Progenitor cell of endocrine pancreas (in vitro differentiated cells): ENCODE measurements around the gene OTULIN. TPM values are rescaled to one million over a fixed set of nuclear protein-coding genes. Genes with fewer than 3 reads are reported as not detected.

Source experiments
- DNase-seq: peaks from one replicate; pipeline ENCODE4 v3.0.0; 2021; ENCODE audit warnings: low spot score; ENCODE audit not compliant: unreplicated experiment
- H3K27ac Mint-ChIP-seq: 2 replicates; pipeline ENCODE4 v1.8.0; 2021; ENCODE audit warnings: mild to moderate bottlenecking, moderate library complexity, mixed read lengths
- H3K27me3 Mint-ChIP-seq: 2 replicates; pipeline ENCODE4 v1.8.0; 2021; ENCODE audit warnings: mixed read lengths
- H3K36me3 Mint-ChIP-seq: 2 replicates; pipeline ENCODE4 v1.8.0; 2022; ENCODE audit warnings: mixed read lengths; ENCODE audit not compliant: insufficient read depth
- H3K4me1 Mint-ChIP-seq: 2 replicates; pipeline ENCODE4 v1.8.0; 2021; ENCODE audit warnings: low read depth, mixed read lengths
- H3K4me3 Mint-ChIP-seq: 2 replicates; pipeline ENCODE4 v1.8.0; 2021; ENCODE audit warnings: low read depth, mild to moderate bottlenecking, moderate library complexity, mixed read lengths
- H3K9me3 Mint-ChIP-seq: 2 replicates; pipeline ENCODE4 v1.8.0; 2021; ENCODE audit warnings: low read depth, mixed read lengths
- CTCF ChIP-seq: fragments of 200-600 bp; sonication (generic); IDR thresholded peaks from one replicate; pipeline ENCODE4 v1.5.0; 2021; ENCODE audit warnings: antibody characterized with exemption, mild to moderate bottlenecking; ENCODE audit not compliant: unreplicated experiment
- total RNA-seq: library from RNA; stranded (reverse); gene quantifications from 2 replicates; pipeline ENCODE4 v1.2.1, GENCODE V29; 2021

OTULIN gene
- total RNA-seq, 1 donor from 2014 or later: 36.4 TPM

GRCh38 chr5:14672082-14672481 lies 7.6 kb downstream of the OTULIN start:
- H3K36me3 Mint-ChIP-seq: peaks cover 9% of the 10 kb centered on the region
- no peaks in the 10 kb centered on the region for H3K27me3 Mint-ChIP-seq
- TF ChIP-seq CTCF: no peak
- no peak for DNase-seq
- peaks cover 23% of the 10 kb centered on the region for H3K4me1 Mint-ChIP-seq
- H3K4me3 Mint-ChIP-seq: no peak overlapping the region
- H3K27ac Mint-ChIP-seq: no peak overlapping the region
- H3K9me3 Mint-ChIP-seq: no peaks in the 10 kb centered on the region

GRCh38 chr5:14672484-14673394 lies 8.2 kb downstream of the OTULIN start:
- Mint-ChIP-seq H3K4me1 (peaks cover 21% of the 10 kb centered on the region), H3K27ac (no peak overlapping the region), H3K27me3 (no peaks in the 10 kb centered on the region), H3K36me3 (peaks cover 8% of the 10 kb centered on the region), H3K4me3 (no peak overlapping the region), H3K9me3 (no peaks in the 10 kb centered on the region)
- no peak for DNase-seq
- TF ChIP-seq CTCF: no peak

DNA sequence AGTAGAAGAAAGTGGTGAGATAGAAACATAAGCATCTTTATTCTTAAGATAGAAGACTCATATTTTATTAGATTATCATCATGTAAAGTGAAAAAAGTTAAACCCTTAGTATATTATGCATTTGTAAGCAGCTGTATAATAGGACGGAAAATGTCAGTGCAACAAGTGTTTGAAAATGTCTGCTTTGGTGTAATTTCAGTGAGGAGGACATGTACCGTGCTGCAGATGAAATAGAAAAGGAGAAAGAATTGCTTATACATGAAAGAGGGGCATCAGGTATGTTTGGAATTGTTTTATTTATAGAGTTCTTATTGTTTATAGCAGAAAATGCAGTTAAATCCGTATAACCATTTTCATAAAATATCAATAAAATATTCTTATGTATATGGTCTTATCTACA lies 8.9 kb downstream of the OTULIN start:
- no peak overlapping the region for H3K27ac Mint-ChIP-seq
- no peak for TF ChIP-seq CTCF
- DNase-seq: no peak
- H3K4me1 Mint-ChIP-seq: peaks cover 14% of the 10 kb centered on the region
- peaks cover 9% of the 10 kb centered on the region for H3K36me3 Mint-ChIP-seq
- H3K27me3 Mint-ChIP-seq: no peaks in the 10 kb centered on the region
- no peaks in the 10 kb centered on the region for H3K9me3 Mint-ChIP-seq
- no peak overlapping the region for H3K4me3 Mint-ChIP-seq

DNA sequence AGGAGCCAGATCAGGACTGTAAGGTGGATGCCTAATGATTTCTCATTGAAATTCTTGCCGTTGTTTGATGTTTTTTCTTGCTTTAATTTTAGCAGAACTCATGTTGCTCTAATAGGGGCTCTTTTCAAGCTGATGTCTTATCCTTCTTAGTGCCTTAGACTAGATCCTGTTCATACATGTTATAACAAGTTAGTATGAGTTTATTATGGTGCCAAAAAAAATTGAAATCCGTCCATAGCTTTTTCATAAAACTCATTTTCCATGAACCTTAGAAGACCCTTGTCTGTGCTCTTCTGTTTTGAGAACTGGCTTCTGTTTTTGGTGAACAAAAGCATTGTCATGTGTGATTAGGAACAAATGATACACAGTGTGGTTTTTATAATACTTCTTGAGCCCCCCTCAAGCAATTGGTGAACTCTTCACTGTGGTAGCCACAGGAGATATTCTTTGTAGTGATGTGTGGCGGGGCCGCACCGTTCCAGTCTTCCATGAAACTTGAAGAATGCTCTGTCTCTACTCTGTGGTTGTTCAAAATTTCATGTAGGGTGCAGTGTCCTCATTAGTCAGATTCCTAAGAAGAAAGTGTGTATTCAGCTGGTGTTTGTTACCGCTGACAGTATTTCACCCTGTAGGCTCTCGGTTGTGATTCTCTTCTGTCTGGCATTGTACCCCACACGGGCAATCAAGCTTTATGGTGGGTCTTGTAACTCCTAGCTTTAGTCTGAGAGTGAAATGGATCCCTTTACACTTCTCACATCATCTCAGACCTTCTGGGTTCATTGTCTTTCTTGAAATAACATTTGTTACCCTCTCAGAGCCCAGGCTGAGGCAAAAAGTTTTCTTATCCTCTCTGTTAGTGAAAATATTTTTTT lies 10.7 kb downstream of the OTULIN start:
- H3K36me3 Mint-ChIP-seq: peaks cover 12% of the 10 kb centered on the region
- no peaks in the 10 kb centered on the region for H3K27me3 Mint-ChIP-seq
- no peaks in the 10 kb centered on the region for H3K9me3 Mint-ChIP-seq
- no peak for TF ChIP-seq CTCF
- no peak overlapping the region for H3K27ac Mint-ChIP-seq
- H3K4me1 Mint-ChIP-seq: peaks cover 14% of the 10 kb centered on the region
- no peak overlapping the region for H3K4me3 Mint-ChIP-seq
- no peak for DNase-seq

- H3K4me3 Mint-ChIP-seq: no peak overlapping the region
- no peaks in the 10 kb centered on the region for H3K9me3 Mint-ChIP-seq
- DNase-seq: no peak
- H3K4me1 Mint-ChIP-seq: peaks cover 13% of the 10 kb centered on the region
- no peak overlapping the region for H3K27ac Mint-ChIP-seq
- TF ChIP-seq CTCF: no peak
- H3K27me3 Mint-ChIP-seq: no peaks in the 10 kb centered on the region
- peaks cover 13% of the 10 kb centered on the region for H3K36me3 Mint-ChIP-seq
These were observed 11.4 kb downstream of the OTULIN start for GRCh38 chr5:14675865-14676300.
